ENCODE results near the gene TMEM95. TPM values are rescaled to one million over a fixed set of nuclear protein-coding genes. Genes with fewer than 3 reads are reported as not detected.

The TMEM95 gene
- total RNA-seq, 1 donor from 2014 or later: not detected

DNA sequence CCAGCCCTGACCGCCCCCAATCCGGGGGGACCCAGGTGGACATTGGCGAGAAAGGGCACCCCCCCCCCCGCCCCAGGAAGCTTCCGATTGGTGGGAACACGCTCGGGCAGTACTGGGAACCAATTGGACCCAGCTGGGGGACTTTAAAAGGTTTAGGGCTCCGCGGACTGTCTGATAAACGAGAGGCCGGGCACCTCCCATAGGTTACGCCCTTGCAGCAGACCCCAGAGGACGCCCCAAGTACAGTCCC lies 48.7 kb downstream of the TMEM95 start:
- Mint-ChIP-seq H3K4me1 (peaks cover 21% of the 10 kb centered on the region), H3K9me3 (no peaks in the 10 kb centered on the region), H3K4me3 (peak overlapping the region; percentile 96), H3K36me3 (ENCODE audit: low read depth) (no peaks in the 10 kb centered on the region), H3K27ac (peak overlapping the region; percentile 96), H3K27me3 (peaks cover 20% of the 10 kb centered on the region)
- DNase-seq: no peak
- intact Hi-C loops (cut with micrococcal nuclease): no loop called here

DNA sequence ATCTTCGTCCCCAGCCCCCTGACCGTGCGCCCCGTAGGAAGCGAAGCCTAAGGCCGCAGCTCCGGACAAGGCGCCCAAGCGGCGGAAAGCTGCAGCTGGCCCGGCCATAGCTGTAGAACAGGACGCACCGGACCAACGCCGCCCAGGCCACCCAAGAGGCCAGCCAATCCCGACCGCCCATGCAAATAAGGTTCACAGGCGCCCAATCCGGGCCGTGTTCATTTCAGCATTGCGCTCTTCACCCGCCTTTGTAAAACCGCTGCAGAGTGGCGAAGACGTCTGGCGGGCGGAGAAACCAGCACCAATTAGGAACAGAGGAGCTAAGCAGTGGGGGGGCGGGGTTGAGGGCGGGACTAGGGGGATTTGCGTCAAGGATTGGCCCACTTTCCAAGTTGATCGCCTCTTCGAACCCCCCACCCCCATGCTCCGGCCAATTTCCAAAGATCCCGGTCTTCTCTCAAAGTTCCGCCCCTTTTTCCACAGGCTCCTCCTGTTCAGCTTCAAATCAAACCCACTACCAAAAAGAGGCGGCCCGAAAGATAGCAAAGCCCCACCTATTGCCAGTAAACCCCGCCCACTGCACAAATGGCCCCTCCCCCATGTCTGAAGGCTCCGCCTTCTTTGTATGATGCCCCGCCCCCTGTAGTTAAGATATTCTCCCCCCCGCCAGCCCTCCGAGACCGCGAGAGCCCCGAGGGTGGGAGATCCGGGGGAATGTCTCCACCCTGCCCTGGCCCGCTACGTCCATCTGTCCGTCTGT lies 49.2 kb downstream of the TMEM95 start, which contains the start of gene TMEM256:
Gene TMEM256, minus strand, starts transcription at position 121 of the 760 bp plus-strand sequence. Its CDS starts 13 bp downstream, at position 108.
- Mint-ChIP-seq H3K27ac (peak within 1 kb of the TSS; percentile 96), H3K36me3 (ENCODE audit: low read depth) (peaks cover 2% of the 10 kb centered on the region), H3K27me3 (peaks cover 23% of the 10 kb centered on the region), H3K4me3 (peak within 1 kb of the TSS; percentile 96), H3K4me1 (peaks cover 21% of the 10 kb centered on the region), H3K9me3 (no peaks in the 10 kb centered on the region)
- DNase-seq: peak; percentile 98
- intact Hi-C loops (cut with micrococcal nuclease): loop anchor here (1.0 to 2.0 kb wide), 6 partner anchors 10 to 282 kb away; partner anchors contain the start of genes KCTD11, PLSCR3 and TMEM102

DNA sequence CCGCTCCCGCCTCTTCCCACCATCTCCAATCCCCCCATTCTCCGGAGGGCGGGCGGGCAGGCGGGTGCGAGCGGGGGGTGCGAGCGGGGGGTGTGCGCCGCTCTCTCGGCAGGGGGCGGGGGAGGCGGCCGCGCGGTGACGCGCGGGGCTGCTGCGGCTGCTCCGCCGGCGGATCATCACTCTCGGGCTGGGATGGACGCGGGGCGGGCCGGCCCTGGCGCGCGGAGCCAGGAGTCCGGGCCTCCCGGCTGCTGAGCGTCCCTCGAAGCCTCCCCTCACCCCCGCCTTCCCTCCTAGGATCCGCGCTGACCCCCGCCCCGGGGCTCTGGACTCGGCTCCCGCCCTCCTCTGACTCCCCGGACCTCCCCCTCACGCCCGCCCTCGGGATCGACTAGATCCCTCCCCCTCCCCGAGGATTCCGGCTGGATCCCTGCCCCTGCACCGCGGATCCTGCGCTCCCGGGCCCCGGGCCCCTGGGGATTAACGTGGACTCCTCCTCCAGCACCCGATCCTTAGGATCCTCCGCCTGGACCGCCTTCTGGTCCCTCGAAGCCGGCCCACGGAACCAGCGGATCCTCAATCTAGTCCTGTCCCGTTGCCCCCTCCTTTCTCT lies 49.9 kb downstream of the TMEM95 start:
- Mint-ChIP-seq H3K27me3 (peaks cover 28% of the 10 kb centered on the region), H3K9me3 (no peaks in the 10 kb centered on the region), H3K27ac (peak overlapping the region; percentile 96), H3K4me3 (peak overlapping the region; percentile 96), H3K36me3 (ENCODE audit: low read depth) (peaks cover 2% of the 10 kb centered on the region), H3K4me1 (peaks cover 21% of the 10 kb centered on the region)
- intact Hi-C loops (cut with micrococcal nuclease): loop anchor here (1.0 to 2.0 kb wide), 6 partner anchors 11 to 281 kb away; partner anchors contain the start of genes KCTD11, PLSCR3 and TMEM102
- peak; percentile 88 for DNase-seq

DNA sequence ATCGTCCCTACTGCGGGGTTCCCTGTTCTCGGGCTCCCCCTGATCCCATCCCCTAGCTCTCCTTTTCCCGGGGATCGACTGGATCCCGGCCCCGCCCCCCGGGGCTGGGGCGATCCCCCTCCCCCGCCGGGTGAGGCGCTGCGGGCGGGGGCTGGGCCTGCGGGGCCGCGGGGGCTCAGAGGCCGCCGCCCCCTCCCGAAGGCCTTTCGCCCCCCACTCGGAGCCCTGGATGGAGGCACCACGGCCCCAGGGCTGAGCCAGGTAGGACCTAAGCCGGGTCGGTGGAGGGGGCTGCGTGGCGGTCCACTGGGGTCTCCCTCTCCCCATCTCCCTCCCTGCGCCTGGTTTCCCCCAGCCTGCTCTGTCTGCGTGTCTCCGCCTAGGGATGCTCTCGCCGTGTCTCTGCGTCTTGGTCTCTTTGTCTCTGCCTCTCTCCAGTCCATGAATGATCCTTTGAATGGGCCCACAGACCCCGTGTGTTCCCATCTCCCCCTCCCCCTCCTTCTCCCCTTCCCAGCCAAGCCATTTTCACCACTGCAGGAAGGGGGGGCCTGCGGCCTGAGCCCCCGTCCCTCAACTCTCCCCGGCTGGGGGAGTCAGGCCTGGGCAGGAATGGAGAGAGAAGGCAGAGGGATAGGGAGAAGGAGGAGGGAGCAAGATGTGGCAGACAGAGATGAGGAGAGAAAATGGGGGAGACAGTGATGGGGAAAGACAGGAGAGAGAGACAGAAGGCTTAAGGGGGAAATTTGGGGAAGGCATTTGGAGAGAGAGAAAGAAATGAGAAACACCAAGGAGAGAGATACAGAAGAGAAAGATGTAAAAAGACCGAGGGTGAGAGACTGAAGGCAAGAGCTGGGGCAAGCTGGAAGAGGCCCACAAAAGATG lies 50.6 kb downstream of the TMEM95 start:
- no peak for DNase-seq
- intact Hi-C loops (cut with micrococcal nuclease): loop anchor here (2.0 kb wide), 1 partner anchor 53 kb away; the partner anchor contains the start of gene KCTD11
- Mint-ChIP-seq H3K4me3 (peak overlapping the region; percentile 83), H3K27me3 (peaks cover 32% of the 10 kb centered on the region), H3K9me3 (no peaks in the 10 kb centered on the region), H3K4me1 (peaks cover 21% of the 10 kb centered on the region), H3K36me3 (ENCODE audit: low read depth) (peaks cover 2% of the 10 kb centered on the region), H3K27ac (peak overlapping the region; percentile 64)

DNA sequence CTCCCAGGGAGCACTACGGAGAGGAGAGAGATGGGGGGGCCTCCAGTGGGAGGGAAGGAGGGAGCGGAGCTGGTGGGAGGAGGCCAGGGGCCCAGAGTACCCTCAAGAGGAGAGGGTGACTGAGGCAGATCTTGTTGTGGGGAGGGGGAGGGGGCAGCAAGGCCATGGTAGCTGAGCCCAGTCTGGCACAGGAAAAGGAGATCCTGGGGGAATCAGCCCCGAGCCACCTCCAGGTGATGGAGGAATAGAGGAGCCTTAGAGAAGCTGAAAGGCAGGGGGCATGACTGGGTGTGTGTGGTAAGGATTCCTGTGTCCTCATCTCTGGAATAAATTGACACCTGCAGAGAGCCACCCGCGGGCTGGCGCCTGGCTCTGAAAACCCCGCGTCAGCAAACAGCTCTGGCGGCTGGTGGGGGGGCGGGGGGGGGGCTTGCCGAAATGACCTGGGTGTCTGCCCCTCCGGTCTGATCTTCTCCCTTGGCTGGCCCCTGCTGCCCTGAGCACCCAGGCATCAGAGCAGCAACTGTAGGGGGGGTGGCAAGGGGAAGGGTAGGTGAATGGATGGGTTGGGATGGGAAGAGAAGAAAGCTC lies 51.4 kb downstream of the TMEM95 start:
- DNase-seq: no peak
- Mint-ChIP-seq H3K27ac (no peak overlapping the region), H3K4me1 (peaks cover 21% of the 10 kb centered on the region), H3K9me3 (no peaks in the 10 kb centered on the region), H3K36me3 (ENCODE audit: low read depth) (peaks cover 2% of the 10 kb centered on the region), H3K4me3 (peak overlapping the region; percentile 74), H3K27me3 (peaks cover 32% of the 10 kb centered on the region)
- intact Hi-C loops (cut with micrococcal nuclease): no loop called here

Other genes starting within 250 kb of the TMEM95 start
- not detected in 2 replicates for gene ASGR2, start 240.3 kb upstream of the TMEM95 start, total RNA-seq
- gene ASGR1, start 175.8 kb upstream of the TMEM95 start, total RNA-seq: 1.8 and 1.9 TPM in 2 replicates
- gene DLG4, start 135.3 kb upstream of the TMEM95 start, total RNA-seq: 12.4 and 14.0 TPM in 2 replicates
- gene ACADVL, start 135.2 kb upstream of the TMEM95 start, total RNA-seq: 244 and 267 TPM in 2 replicates
- 71.1 and 77.7 TPM in 2 replicates for gene DVL2, start 120.6 kb upstream of the TMEM95 start, total RNA-seq
- 46.2 and 51.7 TPM in 2 replicates for gene PHF23, start 115.7 kb upstream of the TMEM95 start, total RNA-seq
- 124 and 126 TPM in 2 replicates for gene GABARAP, start 112.7 kb upstream of the TMEM95 start, total RNA-seq
- 188 and 190 TPM in 2 replicates for gene CTDNEP1, start 103.4 kb upstream of the TMEM95 start, total RNA-seq
- 74.3 and 76.8 TPM in 2 replicates for gene ELP5, start 102.9 kb upstream of the TMEM95 start, total RNA-seq
- gene CLDN7, start 92.7 kb upstream of the TMEM95 start, total RNA-seq: 0.31 and 0.40 TPM in 2 replicates
- 0.17 and 0.37 TPM in 2 replicates for gene SLC2A4, start 73.4 kb upstream of the TMEM95 start, total RNA-seq
- gene YBX2, start 60.5 kb upstream of the TMEM95 start, total RNA-seq: 0.21 and 0.33 TPM in 2 replicates
- gene EIF5A, start 47.5 kb upstream of the TMEM95 start, total RNA-seq: 1,303 and 1,327 TPM in 2 replicates
- 51.5 and 56.2 TPM in 2 replicates for gene GPS2, start 39.8 kb upstream of the TMEM95 start, total RNA-seq
- 59.3 and 59.6 TPM in 2 replicates for gene NEURL4, start 25.8 kb upstream of the TMEM95 start, total RNA-seq
- gene ACAP1, start 18.6 kb upstream of the TMEM95 start, total RNA-seq: 262 and 275 TPM in 2 replicates
- 7.0 and 7.6 TPM in 2 replicates for gene KCTD11, start 3.0 kb upstream of the TMEM95 start, total RNA-seq
- 5.3 and 5.5 TPM in 2 replicates for gene TNK1, start 25.9 kb downstream of the TMEM95 start, total RNA-seq
- 75.5 and 79.8 TPM in 2 replicates for gene PLSCR3, start 39.4 kb downstream of the TMEM95 start, total RNA-seq
- 47.4 and 59.3 TPM in 2 replicates for gene TMEM256, start 48.9 kb downstream of the TMEM95 start, total RNA-seq
- gene NLGN2, start 52.7 kb downstream of the TMEM95 start, total RNA-seq: 2.9 and 3.0 TPM in 2 replicates
- not detected in 2 replicates for gene SPEM1, start 65.2 kb downstream of the TMEM95 start, total RNA-seq
- gene SPEM2, start 70.5 kb downstream of the TMEM95 start, total RNA-seq: not detected in 2 replicates
- not detected in 2 replicates for gene SPEM3, start 73.7 kb downstream of the TMEM95 start, total RNA-seq
- 12.8 and 12.9 TPM in 2 replicates for gene TMEM102, start 80.3 kb downstream of the TMEM95 start, total RNA-seq
- 9.4 and 9.5 TPM in 2 replicates for gene FGF11, start 84.4 kb downstream of the TMEM95 start, total RNA-seq
- 6.1 and 7.2 TPM in 2 replicates for gene CHRNB1, start 89.9 kb downstream of the TMEM95 start, total RNA-seq
- 16.0 and 16.1 TPM in 2 replicates for gene ZBTB4, start 124.5 kb downstream of the TMEM95 start, total RNA-seq
- not detected in 2 replicates for gene SLC35G6, start 126.3 kb downstream of the TMEM95 start, total RNA-seq
- 226 and 230 TPM in 2 replicates for gene POLR2A, start 129.2 kb downstream of the TMEM95 start, total RNA-seq
- 21.5 and 21.8 TPM in 2 replicates for gene TNFSF12, start 193.9 kb downstream of the TMEM95 start, total RNA-seq
- gene TNFSF13, start 203.6 kb downstream of the TMEM95 start, total RNA-seq: 2.4 and 3.5 TPM in 2 replicates
- 89.7 and 93.0 TPM in 2 replicates for gene SENP3, start 206.8 kb downstream of the TMEM95 start, total RNA-seq
- gene CD68, start 224.5 kb downstream of the TMEM95 start, total RNA-seq: 3.2 and 3.5 TPM in 2 replicates
- gene MPDU1, start 228.7 kb downstream of the TMEM95 start, total RNA-seq: 92.5 and 104 TPM in 2 replicates
- gene SOX15, start 234.9 kb downstream of the TMEM95 start, total RNA-seq: 0.43 TPM in 1 of 2 replicates, not detected in the other

Measured in activated CD4-positive, alpha-beta T cell treated with anti-CD3 and anti-CD28 coated beads, Interleukin-2, amount 10 ng/mL, durations not matched to agents 24 days and 14 days (primary cell).